GM12892 (cell line): ENCODE data around the gene DOCK4.

Experiments
- POLR2A ChIP-seq: IDR thresholded peaks from 2 replicates; pipeline ENCODE4 v1.6.1; 2011; ENCODE audit warnings: low read depth, low read length, control low read depth
- POLR2AphosphoS5 ChIP-seq: IDR thresholded peaks from 2 replicates; pipeline ENCODE4 v1.6.1; 2011; ENCODE audit warnings: low read depth, low read length, control low read depth
- TAF1 ChIP-seq: IDR thresholded peaks from 2 replicates; pipeline ENCODE4 v1.6.1; 2011; ENCODE audit warnings: low read depth, mild to moderate bottlenecking, control low read depth, low read length, borderline replicate concordance

- no peak for TF ChIP-seq POLR2A
- no peak for TF ChIP-seq POLR2AphosphoS5
- TF ChIP-seq TAF1: no peak
Observed at GRCh38 chr7:112069879-112070321, 136.3 kb downstream of the DOCK4 start.
